B cell (primary cell): ENCODE results near the gene TEX14.

Experiments
- EZH2 ChIP-seq: IDR thresholded peaks from 2 replicates; pipeline ENCODE4 v1.6.1; 2012; ENCODE audit warnings: borderline replicate concordance, low read depth, mild to moderate bottlenecking, moderate library complexity, low read length; ENCODE audit not compliant: insufficient read depth, poor library complexity, severe bottlenecking
- TF ChIP-seq, protein P1 (sequence below): fragments of 200-600 bp; IDR thresholded peaks from one replicate; pipeline ENCODE4 v1.8.0; 2022; ENCODE audit warnings: antibody characterized with exemption, mild to moderate bottlenecking

GRCh38 chr17:58591455-58591854 is 100.4 kb downstream of the TEX14 start:
- TF ChIP-seq, protein P1, sequence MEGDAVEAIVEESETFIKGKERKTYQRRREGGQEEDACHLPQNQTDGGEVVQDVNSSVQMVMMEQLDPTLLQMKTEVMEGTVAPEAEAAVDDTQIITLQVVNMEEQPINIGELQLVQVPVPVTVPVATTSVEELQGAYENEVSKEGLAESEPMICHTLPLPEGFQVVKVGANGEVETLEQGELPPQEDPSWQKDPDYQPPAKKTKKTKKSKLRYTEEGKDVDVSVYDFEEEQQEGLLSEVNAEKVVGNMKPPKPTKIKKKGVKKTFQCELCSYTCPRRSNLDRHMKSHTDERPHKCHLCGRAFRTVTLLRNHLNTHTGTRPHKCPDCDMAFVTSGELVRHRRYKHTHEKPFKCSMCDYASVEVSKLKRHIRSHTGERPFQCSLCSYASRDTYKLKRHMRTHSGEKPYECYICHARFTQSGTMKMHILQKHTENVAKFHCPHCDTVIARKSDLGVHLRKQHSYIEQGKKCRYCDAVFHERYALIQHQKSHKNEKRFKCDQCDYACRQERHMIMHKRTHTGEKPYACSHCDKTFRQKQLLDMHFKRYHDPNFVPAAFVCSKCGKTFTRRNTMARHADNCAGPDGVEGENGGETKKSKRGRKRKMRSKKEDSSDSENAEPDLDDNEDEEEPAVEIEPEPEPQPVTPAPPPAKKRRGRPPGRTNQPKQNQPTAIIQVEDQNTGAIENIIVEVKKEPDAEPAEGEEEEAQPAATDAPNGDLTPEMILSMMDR = no peak
- no peak for TF ChIP-seq EZH2
